GM12801 (cell line): ENCODE data around the gene TTYH3.

ENCODE experiments used
- CTCF ChIP-seq: IDR thresholded peaks from one replicate; pipeline ENCODE4 v1.5.1; 2011; ENCODE audit warnings: control low read depth; ENCODE audit not compliant: insufficient read length; ENCODE audit errors: extremely low read depth

TTYH3 gene

GRCh38 chr7:2610898-2611297 lies 20.9 kb upstream of the TTYH3 start:
- TF ChIP-seq CTCF = no peak

GRCh38 chr7:2611401-2611800 lies 20.4 kb upstream of the TTYH3 start:
- TF ChIP-seq CTCF = no peak

DNA sequence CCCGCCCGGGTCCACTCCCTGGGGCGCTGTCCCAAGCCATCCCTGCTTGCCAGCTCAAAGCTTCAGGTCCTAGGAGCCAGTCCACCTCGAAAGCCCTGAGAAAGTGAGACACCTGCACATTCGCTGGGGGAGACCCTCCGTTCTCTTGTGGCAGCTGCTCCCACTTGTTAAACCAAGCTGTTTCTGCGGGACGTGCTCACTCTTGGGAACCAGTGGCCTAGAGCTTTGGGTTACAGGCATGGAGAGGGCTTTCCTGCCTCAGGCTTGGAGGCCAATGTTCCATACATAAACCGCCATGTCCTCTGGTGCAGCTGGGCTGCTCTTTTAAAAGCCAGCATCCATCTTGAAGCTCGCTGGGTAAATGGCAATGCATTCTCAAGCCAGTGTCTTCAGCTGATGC lies 19.9 kb upstream of the TTYH3 start:
- no peak for TF ChIP-seq CTCF

GRCh38 chr7:2612445-2613097 lies 19.2 kb upstream of the TTYH3 start:
- no peak for TF ChIP-seq CTCF

DNA sequence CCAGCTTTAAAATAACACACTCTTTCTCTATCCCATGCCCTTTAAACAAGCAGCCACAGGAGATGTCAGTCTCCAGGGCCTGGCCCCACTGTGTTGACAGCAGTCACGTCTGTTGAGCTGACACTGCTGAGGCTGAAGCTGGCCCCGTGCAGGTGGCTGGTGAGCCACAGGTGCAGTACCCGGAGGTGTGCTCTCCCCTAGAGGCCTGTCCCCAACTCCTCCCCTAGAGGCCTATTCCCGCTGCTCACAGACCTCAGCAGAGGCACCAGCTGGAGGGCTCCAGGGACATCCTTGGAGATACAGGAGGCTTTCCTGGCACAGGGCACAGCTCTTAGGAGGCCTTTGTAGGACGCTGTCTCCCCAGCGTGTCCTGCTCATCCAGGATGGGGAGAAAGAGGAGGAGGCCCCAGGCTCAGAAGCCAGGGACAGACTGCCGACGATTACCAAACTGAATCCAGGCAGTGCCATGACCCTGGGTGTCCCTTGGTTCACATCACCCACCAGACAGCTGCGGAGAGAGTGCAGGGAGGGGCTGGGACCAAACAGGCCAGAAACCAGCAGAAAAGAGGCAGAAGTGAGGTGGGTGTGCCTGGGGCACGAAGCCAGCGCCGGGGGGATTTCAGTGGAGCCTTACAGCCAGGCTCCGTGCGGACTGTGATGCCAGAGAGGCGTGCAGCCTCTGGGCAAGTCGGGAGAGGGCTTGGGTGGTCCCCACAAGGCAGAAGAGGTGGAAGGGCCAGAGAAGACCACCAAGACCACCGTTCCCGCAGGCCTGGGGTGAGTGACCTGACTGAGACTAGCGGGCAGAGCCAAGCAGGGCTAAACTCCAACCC lies 18.5 kb upstream of the TTYH3 start:
- no peak for TF ChIP-seq CTCF

- TF ChIP-seq CTCF = no peak
Measured at GRCh38 chr7:2613931-2614600, 17.7 kb upstream of the TTYH3 start.

- no peak for TF ChIP-seq CTCF
Measured at GRCh38 chr7:2614631-2615330, 17.0 kb upstream of the TTYH3 start.
